B cell (primary cell): ENCODE results near the gene DCUN1D5.

ENCODE experiments used
- CTCF ChIP-seq: fragments of 200-600 bp; IDR thresholded peaks from one replicate; pipeline ENCODE4 v1.8.0; 2022; ENCODE audit warnings: antibody characterized with exemption, mild to moderate bottlenecking
- EZH2 ChIP-seq: IDR thresholded peaks from 2 replicates; pipeline ENCODE4 v1.6.1; 2012; ENCODE audit warnings: borderline replicate concordance, low read depth, mild to moderate bottlenecking, moderate library complexity, low read length; ENCODE audit not compliant: insufficient read depth, poor library complexity, severe bottlenecking

DNA sequence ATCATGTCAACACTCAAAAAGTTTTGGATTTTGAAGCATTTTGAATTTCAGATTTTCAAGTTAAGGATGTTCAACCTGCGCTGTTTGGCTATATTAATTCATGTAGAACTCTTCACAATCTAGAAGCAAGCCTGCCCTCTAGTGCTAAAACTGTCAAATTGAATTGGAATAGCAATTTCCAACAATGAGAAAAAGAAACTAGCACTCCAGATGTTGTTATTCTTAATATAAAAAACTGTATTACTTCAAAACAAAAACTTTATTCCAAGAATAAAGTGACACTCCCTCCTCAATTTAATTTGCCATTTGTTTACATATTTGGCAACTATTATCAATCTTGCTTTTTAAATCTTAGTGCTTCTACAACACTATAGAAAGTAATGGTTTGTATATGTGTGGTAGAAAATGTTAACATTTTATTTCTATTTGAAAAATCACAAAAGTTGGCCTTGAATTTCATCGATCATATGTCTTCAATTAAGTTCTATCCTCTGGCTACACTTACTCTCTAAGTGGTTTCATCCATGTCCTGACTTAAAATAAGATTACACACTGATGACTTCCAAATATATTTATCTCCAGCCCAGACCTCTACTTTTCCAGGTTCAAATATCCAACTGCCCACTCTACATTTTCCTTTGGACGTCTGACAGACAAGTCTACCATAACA lies 36.6 kb downstream of the DCUN1D5 start:
- TF ChIP-seq CTCF (peak; percentile 77), EZH2 (no peak)
